ENCODE data around the gene SLC19A1. TPM values are rescaled to one million over a fixed set of nuclear protein-coding genes. Genes with fewer than 3 reads are reported as not detected.
"Not testable (repeated sequence)": the region's sequence is repeated elsewhere in the genome, so short reads cannot be mapped to it uniquely, and the experiment has no call there.

Gene SLC19A1
- polyA plus RNA-seq, 10 donors = 11.9 to 19.9 (median 14.1) TPM

DNA sequence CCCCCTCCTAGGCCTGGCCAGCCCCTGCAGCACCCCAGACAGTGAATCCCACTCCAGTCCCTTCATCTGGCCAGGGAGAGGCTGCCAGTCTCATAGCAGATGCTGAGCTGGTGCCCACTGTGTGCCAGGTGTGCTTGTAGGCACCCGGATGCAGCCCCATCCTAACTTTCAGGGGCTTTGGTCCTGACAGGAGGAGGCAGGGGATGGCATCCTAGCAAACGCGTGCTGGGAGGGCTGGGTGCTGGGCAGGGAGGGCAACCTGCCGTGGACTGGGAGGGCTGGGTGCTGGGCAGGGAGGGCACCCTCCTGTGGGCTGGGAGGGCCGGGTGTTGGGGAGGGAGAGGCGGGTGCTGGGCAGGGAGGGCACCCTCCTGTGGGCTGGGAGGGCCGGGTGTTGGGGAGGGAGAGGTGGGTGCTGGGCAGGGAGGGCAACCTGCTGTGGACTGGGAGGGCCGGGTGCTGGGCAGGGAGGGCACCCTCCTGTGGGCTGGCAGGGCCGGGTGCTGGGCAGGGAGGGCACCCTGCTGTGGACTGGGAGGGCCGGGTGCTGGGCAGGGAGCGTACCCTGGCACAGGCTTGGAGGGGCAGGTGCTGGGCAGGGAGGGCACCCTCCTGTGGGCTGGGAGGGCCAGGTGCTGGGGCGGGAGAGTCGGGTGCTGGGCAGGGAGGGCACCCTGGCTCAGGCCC lies 35.3 kb downstream of the SLC19A1 start:
- DNase-seq = no peak

GRCh38 chr21:45506241-45506817 lies 35.9 kb downstream of the SLC19A1 start:
- no peak for DNase-seq

DNA sequence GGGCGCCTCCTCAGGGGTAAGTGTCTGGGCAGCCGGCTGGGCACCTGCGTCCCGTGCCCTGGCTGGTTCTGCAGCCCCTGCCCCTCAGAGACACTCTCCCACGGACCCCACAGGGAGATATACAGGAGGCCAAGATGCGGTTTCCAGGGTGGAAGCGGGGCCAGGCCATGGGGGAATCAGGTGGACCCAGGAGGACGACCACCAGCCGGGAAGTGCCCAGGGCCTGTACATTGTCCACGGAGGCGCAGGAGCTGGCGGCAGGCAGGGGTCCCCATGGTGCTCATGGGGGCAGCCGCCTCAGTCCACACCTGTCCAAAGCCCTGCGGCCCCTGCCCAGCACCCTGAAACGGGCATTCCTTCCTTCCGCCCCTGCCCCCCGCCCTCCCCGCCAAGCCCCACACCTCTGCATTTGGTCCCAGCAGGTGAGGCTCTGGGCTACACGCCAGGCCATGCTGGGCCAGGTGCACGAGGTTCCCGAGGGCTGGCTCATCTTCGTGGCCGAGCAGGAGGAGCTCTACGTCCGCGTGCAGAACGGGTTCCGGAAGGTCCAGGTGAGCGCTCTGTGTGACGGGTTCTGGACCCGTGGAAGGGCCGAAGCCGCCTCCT lies 36.7 kb downstream of the SLC19A1 start:
- DNase-seq = no peak

- DNase-seq = no peak
Measured at GRCh38 chr21:45504516-45505415, 37.5 kb downstream of the SLC19A1 start.

GRCh38 chr21:45504021-45504515 lies 38.2 kb downstream of the SLC19A1 start:
- no peak for DNase-seq

DNA sequence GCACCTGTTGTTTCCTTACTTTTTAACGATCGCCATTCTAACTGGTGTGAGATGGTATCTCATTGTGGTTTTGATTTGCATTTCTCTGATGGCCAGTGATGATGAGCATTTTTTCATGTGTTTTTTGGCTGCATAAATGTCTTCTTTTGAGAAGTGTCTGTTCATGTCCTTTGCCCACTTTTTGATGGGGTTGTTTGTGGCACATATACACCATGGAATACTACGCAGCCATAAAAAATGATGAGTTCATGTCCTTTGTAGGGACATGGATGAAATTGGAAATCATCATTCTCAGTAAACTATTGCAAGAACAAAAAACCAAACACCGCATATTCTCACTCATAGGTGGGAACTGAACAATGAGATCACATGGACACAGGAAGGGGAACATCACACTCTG lies 39.0 kb downstream of the SLC19A1 start:
- DNase-seq = not testable (repeated sequence)

GRCh38 chr21:45502600-45502999 lies 39.6 kb downstream of the SLC19A1 start:
- DNase-seq = no peak

GRCh38 chr21:45502006-45502345 lies 40.3 kb downstream of the SLC19A1 start:
- no peak for DNase-seq

DNA sequence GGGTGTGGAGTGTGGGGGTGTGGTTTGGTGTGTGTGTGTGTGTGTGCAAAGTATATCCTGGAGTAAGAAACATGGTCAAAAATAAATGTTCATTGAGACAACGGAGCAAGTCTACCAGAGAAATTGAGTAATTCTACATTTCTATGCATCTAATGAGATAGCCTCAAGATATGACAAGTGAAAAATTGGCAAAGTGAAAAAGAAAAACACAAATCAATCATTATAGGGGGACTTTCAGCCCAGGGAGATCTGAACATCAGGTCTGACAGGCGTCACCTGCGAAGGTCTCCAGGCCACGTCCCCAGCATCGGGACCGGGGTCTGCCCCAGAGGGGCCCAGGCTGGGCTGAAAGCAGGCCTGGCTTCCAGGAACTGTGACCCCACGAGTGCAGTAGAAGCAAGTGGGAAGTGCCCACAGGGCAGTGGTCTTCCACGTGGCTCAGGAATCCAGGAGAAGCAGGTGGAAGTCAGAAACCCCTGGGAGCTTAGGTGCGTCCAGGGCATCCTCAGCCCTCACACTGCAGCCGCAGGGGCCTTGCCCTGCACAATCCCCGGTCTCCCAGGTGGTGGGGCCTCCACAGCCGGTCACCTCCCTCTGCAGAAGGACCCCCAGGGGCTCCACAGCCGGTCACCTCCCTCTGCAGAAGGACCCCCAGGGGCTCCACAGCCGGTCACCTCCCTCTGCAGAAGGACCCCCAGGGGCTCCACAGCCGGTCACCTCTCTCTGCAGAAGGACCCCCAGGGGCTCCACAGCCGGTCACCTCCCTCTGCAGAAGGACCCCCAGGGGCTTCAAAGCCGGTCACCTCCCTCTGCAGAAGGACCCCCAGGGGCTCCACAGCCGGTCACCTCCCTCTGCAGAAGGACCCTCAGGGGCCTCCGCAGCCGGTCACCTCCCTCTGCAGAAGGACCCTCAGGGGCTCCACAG lies 40.9 kb downstream of the SLC19A1 start:
- DNase-seq = not testable (repeated sequence)

DNA sequence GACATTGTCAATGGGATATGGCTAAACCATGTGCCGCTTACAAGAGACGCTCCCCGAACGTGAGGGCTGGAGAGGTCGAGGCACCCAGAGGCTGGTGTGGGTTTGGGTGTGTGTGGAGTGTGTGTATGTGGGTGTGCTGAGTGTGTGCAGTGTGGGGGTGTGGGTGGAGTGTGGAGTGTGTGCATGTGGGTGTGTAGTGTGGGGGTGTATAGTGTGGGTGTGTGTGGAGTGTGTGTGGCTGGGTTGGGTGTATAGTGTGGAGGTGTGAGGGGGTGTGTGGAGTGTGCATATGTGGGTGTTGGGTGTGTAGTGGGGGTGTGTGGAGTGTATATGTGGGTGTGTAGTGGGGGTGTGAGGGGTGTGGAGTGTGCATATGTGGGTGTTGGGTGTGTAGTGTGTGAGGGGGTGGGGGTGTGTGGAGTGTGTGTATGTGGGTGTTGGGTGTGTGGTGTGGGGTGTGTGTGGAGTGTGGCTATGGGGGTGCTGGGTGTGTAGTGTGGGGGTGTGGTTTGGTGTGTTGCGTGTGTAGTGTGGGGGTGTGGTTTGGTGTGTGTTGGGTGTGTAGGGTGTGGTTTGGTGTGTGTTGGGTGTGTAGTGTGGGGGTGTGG lies 42.2 kb downstream of the SLC19A1 start:
- no peak for DNase-seq

GRCh38 chr21:45499201-45499750 lies 43.0 kb downstream of the SLC19A1 start:
- no peak for DNase-seq

DNA sequence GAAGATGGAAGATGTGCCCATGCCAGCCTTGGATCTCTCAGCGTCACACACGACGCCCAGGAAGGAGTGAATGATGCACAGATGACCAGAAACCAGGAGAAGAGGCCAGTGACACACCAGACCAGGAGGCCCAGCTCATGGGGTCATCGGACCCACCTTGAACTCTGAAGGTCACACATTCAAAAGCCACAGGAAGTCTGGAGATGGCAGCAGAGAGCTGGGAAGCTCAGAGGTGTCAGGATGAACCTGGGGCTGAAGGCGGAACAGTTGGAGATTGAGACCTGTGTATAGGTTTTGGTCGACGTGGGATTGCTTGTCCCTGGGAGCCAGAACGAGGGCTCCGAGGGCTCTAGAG lies 43.6 kb downstream of the SLC19A1 start:
- no peak for DNase-seq

DNA sequence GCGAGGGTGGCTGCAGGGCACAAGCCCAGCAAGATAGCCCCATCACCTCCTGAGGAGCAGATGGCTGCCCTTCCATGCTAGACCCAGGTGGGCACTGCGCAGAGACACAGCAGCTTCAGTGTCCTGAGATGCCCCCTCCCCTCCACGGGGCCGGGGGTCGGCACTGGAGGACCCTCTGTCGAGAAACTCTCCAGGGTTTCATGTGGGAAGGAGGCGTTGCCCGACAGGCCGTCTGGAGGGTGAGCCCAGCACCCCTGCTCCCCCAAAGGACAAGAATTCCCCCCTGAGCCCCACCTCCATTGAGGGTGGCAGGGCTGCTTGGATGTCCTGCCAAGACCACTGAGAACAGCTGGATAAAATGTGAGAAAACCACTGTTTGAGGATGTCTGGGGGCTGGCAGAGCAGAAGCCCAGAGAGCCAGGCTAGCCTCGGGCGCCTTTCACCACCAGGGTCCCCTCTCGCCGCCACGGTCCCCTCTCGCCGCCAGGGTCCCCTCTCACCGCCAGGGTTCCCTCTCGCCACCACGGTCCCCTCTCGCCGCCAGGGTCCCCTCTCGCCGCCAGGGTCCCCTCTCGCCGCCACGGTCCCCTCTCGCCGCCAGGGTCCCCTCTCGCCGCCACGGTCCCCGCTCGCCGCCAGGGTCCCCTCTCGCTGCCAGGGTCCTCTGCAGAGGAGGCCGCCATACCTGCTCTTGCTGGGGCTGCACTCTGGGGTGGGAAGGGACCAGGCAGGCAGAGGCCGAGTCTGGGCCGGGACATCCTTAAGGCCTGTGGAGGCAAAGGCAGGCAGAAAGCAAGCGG lies 44.2 kb downstream of the SLC19A1 start:
- DNase-seq = no peak

- no peak for DNase-seq
Measured at GRCh38 chr21:45496968-45497845, 45.0 kb downstream of the SLC19A1 start.

- no peak for DNase-seq
Measured at GRCh38 chr21:45496151-45496967, 45.9 kb downstream of the SLC19A1 start.

DNA sequence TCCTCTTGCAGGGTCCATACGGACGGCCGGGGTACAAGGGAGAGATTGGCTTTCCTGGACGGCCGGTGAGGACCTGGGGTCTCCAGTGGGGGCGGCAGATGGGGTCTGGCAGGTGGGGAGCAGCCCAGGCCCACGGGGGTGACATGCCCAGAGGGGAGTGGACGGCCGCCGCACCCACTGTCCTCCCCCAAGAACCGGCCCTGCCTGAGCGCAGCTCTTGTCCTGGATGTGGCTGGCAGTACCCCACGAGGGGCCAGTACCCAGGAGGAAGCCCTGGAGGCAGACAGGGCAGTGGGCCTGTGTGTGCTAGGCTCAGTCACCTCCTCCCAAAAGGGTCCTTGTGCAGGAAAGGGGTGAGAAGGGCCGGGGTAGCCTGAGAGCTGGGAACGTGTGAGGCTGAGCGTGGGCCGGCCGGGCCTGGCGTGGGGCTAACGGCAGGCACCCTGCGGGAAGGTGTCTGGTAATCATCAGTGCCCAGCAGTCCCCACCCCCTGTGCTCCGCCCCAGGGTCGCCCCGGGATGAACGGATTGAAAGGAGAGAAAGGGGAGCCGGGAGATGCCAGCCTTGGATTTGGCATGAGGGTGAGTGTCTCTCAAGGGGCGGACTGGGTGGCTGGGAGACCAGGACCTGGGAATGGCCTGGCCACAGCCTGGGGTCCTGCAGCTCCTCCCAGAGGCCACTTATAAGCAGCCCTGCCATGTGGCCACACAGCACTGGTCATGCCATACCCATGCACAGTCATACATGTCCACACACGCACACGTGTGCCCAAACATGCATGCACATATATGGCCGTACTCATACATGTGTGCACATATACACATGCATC lies 47.2 kb downstream of the SLC19A1 start:
- no peak for DNase-seq
